IPS-20b (cell line): ENCODE data around the gene MESD.

Experiments
- H3K27ac ChIP-seq: one replicate; pipeline ENCODE4 v1.5.1; 2013; ENCODE audit warnings: low read length
- H3K27me3 ChIP-seq: 2 replicates; pipeline ENCODE4 v1.6.1; 2013; ENCODE audit warnings: mild to moderate bottlenecking, low read length, inconsistent platforms; ENCODE audit not compliant: insufficient read depth
- H3K36me3 ChIP-seq: 2 replicates; pipeline ENCODE4 v1.6.1; 2013; ENCODE audit warnings: low read depth, mild to moderate bottlenecking, inconsistent platforms, low read length, moderate library complexity; ENCODE audit not compliant: insufficient read depth
- H3K4me1 ChIP-seq: 2 replicates; pipeline ENCODE4 v1.6.1; 2013; ENCODE audit warnings: mild to moderate bottlenecking, control low read depth, inconsistent platforms, low read length, moderate library complexity; ENCODE audit not compliant: insufficient read depth
- H3K4me3 ChIP-seq: 2 replicates; pipeline ENCODE4 v1.5.1; 2013; ENCODE audit warnings: mild to moderate bottlenecking, low read length, inconsistent platforms
- H3K9ac ChIP-seq: 2 replicates; pipeline ENCODE4 v1.6.1; 2013; ENCODE audit warnings: low read depth, mild to moderate bottlenecking, inconsistent platforms, low read length, moderate library complexity
- H3K9me3 ChIP-seq: 2 replicates; pipeline ENCODE4 v1.6.1; 2013; ENCODE audit warnings: mild to moderate bottlenecking, low read depth, low read length, inconsistent platforms; ENCODE audit not compliant: insufficient read depth

The MESD gene

GRCh38 chr15:80942266-80942665 lies 47.4 kb downstream of the MESD start:
- no peaks in the 10 kb centered on the region for H3K9me3 ChIP-seq
- no peaks in the 10 kb centered on the region for H3K27me3 ChIP-seq
- peaks cover 33% of the 10 kb centered on the region for H3K36me3 ChIP-seq
- H3K27ac ChIP-seq, result no peak overlapping the region
- no peak overlapping the region for H3K4me3 ChIP-seq
- H3K4me1 ChIP-seq, result no peaks in the 10 kb centered on the region
- no peak overlapping the region for H3K9ac ChIP-seq

DNA sequence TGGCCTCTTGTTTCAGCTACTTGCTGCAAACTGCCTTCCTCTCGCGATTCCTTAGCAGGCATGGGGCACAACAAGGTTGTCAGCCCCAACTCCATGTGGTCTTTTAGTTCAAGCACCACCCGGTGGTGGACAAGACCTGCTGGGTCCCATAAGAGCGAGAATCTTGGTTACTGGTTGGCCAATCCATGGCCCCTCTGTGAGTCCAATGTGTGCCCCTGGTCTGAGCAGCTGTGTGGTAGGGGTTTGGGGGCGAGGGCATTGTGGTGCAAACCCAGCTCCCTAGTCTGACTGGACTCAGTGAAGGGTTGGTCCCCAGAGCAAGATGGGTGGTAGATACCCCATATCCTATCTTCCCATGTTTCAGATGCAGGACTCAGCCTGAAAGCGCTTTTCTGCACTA lies 48.8 kb downstream of the MESD start:
- Histone ChIP-seq H3K36me3 (peaks cover 18% of the 10 kb centered on the region), H3K27me3 (no peaks in the 10 kb centered on the region), H3K9me3 (no peaks in the 10 kb centered on the region), H3K27ac (no peak overlapping the region), H3K9ac (no peak overlapping the region), H3K4me1 (no peaks in the 10 kb centered on the region), H3K4me3 (no peak overlapping the region)

GRCh38 chr15:80940331-80940730 lies 49.3 kb downstream of the MESD start:
- no peak overlapping the region for H3K9ac ChIP-seq
- no peak overlapping the region for H3K27ac ChIP-seq
- no peak overlapping the region for H3K4me3 ChIP-seq
- no peaks in the 10 kb centered on the region; the same call in 1 of the 2 replicates for H3K4me1 ChIP-seq
- H3K27me3 ChIP-seq, result no peaks in the 10 kb centered on the region
- H3K9me3 ChIP-seq, result no peaks in the 10 kb centered on the region
- peaks cover 14% of the 10 kb centered on the region; the same call in 1 of the 2 replicates for H3K36me3 ChIP-seq

DNA sequence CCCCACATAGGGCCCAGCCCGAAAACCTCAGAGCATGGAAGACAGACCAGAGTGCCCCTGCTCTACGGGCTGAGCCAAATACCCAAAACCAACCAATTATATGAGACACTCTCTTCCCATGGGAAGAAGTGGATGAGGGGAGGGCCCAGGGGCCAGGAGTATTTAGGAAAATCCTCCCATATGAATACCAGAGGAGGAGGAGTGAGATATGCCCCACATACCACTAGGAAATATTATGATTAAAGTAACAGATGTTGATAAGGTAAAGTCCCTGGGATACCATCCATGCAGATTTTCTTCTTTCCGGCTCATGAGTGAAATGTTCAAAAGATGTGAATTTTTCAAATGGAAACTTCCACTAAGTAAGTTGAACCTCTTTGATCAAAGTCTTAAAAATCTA lies 50.4 kb downstream of the MESD start:
- H3K4me1 ChIP-seq, result peaks cover 4% of the 10 kb centered on the region; the same call in 1 of the 2 replicates
- no peaks in the 10 kb centered on the region for H3K27me3 ChIP-seq
- no peak overlapping the region for H3K9ac ChIP-seq
- peaks cover 14% of the 10 kb centered on the region; the same call in 1 of the 2 replicates for H3K36me3 ChIP-seq
- no peaks in the 10 kb centered on the region for H3K9me3 ChIP-seq
- H3K27ac ChIP-seq, result no peak overlapping the region
- H3K4me3 ChIP-seq, result no peak overlapping the region

GRCh38 chr15:80937718-80938117 lies 51.9 kb downstream of the MESD start:
- Histone ChIP-seq H3K4me3 (no peak overlapping the region), H3K9ac (no peak overlapping the region), H3K9me3 (no peaks in the 10 kb centered on the region), H3K27me3 (no peaks in the 10 kb centered on the region), H3K36me3 (peaks cover 13% of the 10 kb centered on the region; the same call in 1 of the 2 replicates), H3K4me1 (peaks cover 4% of the 10 kb centered on the region; the same call in 1 of the 2 replicates), H3K27ac (no peak overlapping the region)

DNA sequence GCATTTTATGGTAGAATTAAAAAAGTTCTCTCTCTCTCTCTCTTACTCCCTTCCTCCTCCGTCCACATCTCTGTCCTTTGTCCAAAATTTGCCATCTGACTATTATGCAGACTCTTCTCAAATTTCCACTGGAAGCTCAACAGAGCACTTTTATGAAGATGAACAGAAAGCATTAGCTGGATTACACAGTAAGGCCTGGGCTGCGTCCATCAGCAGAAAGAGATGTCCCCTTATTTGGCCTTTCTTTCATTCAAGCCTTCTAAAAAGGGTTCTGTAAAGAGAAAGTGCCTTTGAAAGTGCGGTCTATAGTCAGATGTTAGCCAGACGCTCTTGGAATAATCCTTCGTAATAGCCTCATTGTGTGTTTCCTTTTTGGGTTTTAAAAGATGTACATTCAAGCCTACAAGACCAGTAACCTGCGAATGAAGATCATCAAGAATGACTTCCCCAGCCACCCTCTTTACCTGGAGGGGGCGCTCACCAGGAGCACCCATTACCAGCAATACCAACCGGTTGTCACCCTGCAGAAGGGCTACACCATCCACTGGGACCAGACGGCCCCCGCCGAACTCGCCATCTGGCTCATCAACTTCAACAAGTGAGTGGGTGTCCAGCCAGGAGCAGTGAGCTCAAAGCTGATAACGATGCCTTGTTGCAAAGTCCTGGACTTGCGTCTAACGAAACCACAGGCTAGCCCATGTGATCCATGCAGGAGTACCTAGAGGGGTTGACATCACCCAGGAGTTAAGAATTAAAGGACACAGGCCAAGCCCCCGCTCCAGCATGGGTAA lies 53.1 kb downstream of the MESD start:
- H3K27me3 ChIP-seq, result no peaks in the 10 kb centered on the region
- peaks cover 2% of the 10 kb centered on the region; the same call in 1 of the 2 replicates for H3K36me3 ChIP-seq
- peaks cover 4% of the 10 kb centered on the region; the same call in 1 of the 2 replicates for H3K4me1 ChIP-seq
- H3K9ac ChIP-seq, result no peak overlapping the region
- H3K9me3 ChIP-seq, result no peaks in the 10 kb centered on the region
- H3K4me3 ChIP-seq, result no peak overlapping the region
- H3K27ac ChIP-seq, result no peak overlapping the region

GRCh38 chr15:80934761-80935221 lies 54.8 kb downstream of the MESD start:
- H3K36me3 ChIP-seq, result no peaks in the 10 kb centered on the region
- H3K27ac ChIP-seq, result no peak overlapping the region
- H3K27me3 ChIP-seq, result no peaks in the 10 kb centered on the region
- H3K9me3 ChIP-seq, result no peaks in the 10 kb centered on the region; the same call in 1 of the 2 replicates
- H3K9ac ChIP-seq, result no peak overlapping the region
- peaks cover 4% of the 10 kb centered on the region; the same call in 1 of the 2 replicates for H3K4me1 ChIP-seq
- no peak overlapping the region for H3K4me3 ChIP-seq

DNA sequence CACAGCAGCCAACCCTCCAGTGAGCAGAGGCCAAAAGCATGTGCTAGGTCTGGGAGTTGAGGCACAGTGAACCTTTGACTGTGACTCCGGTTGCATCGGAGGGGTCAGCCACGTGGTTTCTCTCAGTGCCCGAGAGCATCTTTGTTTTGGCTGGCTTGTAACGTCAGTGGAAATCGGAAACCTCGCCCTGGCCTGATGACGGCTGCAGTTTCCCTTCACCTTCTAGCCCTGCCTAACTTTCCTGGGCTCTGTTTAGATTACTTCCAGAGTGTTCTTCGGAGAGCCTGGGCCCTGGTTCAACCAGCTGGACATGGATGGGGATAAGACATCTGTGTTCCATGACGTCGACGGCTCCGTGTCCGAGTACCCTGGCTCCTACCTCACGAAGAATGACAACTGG lies 56.6 kb downstream of the MESD start:
- H3K9me3 ChIP-seq, result no peaks in the 10 kb centered on the region; the same call in 1 of the 2 replicates
- H3K27me3 ChIP-seq, result no peaks in the 10 kb centered on the region
- no peak overlapping the region for H3K9ac ChIP-seq
- H3K36me3 ChIP-seq, result no peaks in the 10 kb centered on the region
- H3K27ac ChIP-seq, result no peak overlapping the region
- H3K4me3 ChIP-seq, result no peak overlapping the region
- H3K4me1 ChIP-seq, result peaks cover 4% of the 10 kb centered on the region; the same call in 1 of the 2 replicates

DNA sequence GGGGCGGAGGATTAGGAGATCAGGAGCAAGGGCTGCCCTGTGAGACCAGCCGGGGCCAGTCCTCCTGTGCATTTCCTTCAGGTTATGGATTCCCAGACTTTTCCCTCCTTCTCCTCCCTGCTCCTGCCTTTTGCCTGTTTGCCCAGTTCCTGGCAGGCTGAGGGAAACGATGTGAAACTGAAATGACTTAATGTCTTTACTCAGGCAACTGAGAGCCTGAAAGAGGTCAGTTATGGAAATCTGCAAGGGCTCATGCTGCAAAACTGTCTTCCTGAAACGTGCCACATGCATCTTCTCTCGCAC lies 57.2 kb downstream of the MESD start:
- no peaks in the 10 kb centered on the region for H3K36me3 ChIP-seq
- H3K4me1 ChIP-seq, result peaks cover 4% of the 10 kb centered on the region; the same call in 1 of the 2 replicates
- H3K27me3 ChIP-seq, result no peaks in the 10 kb centered on the region
- no peak overlapping the region for H3K27ac ChIP-seq
- no peaks in the 10 kb centered on the region; the same call in 1 of the 2 replicates for H3K9me3 ChIP-seq
- no peak overlapping the region for H3K4me3 ChIP-seq
- H3K9ac ChIP-seq, result no peak overlapping the region

GRCh38 chr15:80931721-80932512 lies 57.7 kb downstream of the MESD start:
- Histone ChIP-seq H3K4me3 (no peak overlapping the region), H3K27me3 (no peaks in the 10 kb centered on the region), H3K9ac (no peak overlapping the region), H3K36me3 (no peaks in the 10 kb centered on the region), H3K4me1 (peaks cover 4% of the 10 kb centered on the region; the same call in 1 of the 2 replicates), H3K27ac (no peak overlapping the region), H3K9me3 (no peaks in the 10 kb centered on the region; the same call in 1 of the 2 replicates)

DNA sequence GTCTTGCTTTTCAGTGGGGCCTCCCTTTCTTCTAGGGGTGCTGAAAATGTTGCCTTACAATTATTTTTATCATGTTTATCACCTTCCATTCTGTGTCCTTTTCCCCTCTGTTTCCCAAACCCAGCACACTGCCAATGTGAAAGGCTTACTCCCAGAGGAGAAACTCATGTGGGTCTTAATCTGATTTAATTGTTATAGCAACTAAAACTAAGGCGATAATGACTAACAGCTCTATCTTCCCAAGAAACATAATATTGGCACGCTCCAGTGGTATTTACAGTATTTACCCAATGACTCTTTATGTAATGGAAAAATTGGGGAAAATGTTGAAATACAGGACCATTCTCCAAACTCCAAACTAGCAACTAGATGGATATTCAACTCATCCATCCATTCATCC lies 58.4 kb downstream of the MESD start:
- Histone ChIP-seq H3K4me3 (no peak overlapping the region), H3K27me3 (no peaks in the 10 kb centered on the region), H3K9ac (no peak overlapping the region), H3K27ac (no peak overlapping the region), H3K36me3 (no peaks in the 10 kb centered on the region), H3K4me1 (peaks cover 4% of the 10 kb centered on the region; the same call in 1 of the 2 replicates), H3K9me3 (no peaks in the 10 kb centered on the region; the same call in 1 of the 2 replicates)
